SK-N-SH (cell line): ENCODE measurements around the gene GGA3. TPM values are rescaled to one million over a fixed set of nuclear protein-coding genes. Genes with fewer than 3 reads are reported as not detected.

Experiments used
- CTCF ChIA-PET: fragments of 300-600, 350-600 bp; formaldehyde crosslinking; extraction: SDS; loops from one replicate; lab custom pipeline; 2021; lab: Yijun Ruan, JAX
- POLR2A ChIA-PET: fragments of 350-600 bp; sonication (Branson Sonifier 250); formaldehyde crosslinking; extraction: SDS; loops from one replicate; lab custom pipeline; 2020; ENCODE audit warnings: antibody characterized with exemption, inconsistent platforms; lab: Yijun Ruan, JAX
- DNase-seq: peaks from one replicate; pipeline ENCODE4 v3.0.0; 2012
- H2AFZ ChIP-seq: fragments of 200-600 bp; sonication (generic); 2 replicates; pipeline ENCODE4 v1.8.1; 2016; ENCODE audit warnings: antibody characterized with exemption, mild to moderate bottlenecking, low read depth
- H3F3A ChIP-seq: fragments of 200-600 bp; sonication (generic); replicated peaks from 2 replicates; pipeline ENCODE3; 2016; ENCODE audit warnings: antibody characterized with exemption, mild to moderate bottlenecking; ENCODE audit not compliant: insufficient read depth
- H3K27ac ChIP-seq, 2 experiments: fragments of 200-500 bp in 1 of 2; fragments of 200-600 bp in 1 of 2; sonication (Bioruptor generic) in 1 of 2; sonication (generic), shearing (Covaris generic) in 1 of 2; 2 replicates each; pipeline versions ENCODE4 v1.5.1 to v1.6.1; 2014 to 2016; ENCODE audit warnings: low read depth in 2 of 2, inconsistent platforms in 1 of 2, low read length in 1 of 2, mild to moderate bottlenecking in 1 of 2, mixed read lengths in 1 of 2
- H3K27me3 ChIP-seq: fragments of 200-600 bp; sonication (generic), shearing (Covaris generic); 2 replicates; pipeline ENCODE4 v1.6.1; 2016; ENCODE audit warnings: mixed run types; ENCODE audit not compliant: insufficient read depth
- H3K36me3 ChIP-seq, 2 experiments: fragments of 200-500 bp in 1 of 2; fragments of 200-600 bp in 1 of 2; sonication (Bioruptor generic) in 1 of 2; sonication (generic) in 1 of 2; replicated peaks in 1 of 2; 2 replicates each; pipeline versions ENCODE3 to v1.5.1; 2014 to 2016; ENCODE audit warnings: low read length in 1 of 2, mild to moderate bottlenecking in 1 of 2; ENCODE audit not compliant: insufficient read depth in 2 of 2, control insufficient read depth in 1 of 2
- H3K4me1 ChIP-seq, 2 experiments: fragments of 200-500 bp in 1 of 2; fragments of 200-600 bp in 1 of 2; sonication (Bioruptor generic) in 1 of 2; sonication (generic), shearing (Covaris generic) in 1 of 2; 2 replicates each; pipeline versions ENCODE4 v1.5.1 to v1.6.1; 2014 to 2016; ENCODE audit warnings: low read depth in 1 of 2, low read length in 1 of 2, mixed run types in 1 of 2; ENCODE audit not compliant: insufficient read depth in 2 of 2, control insufficient read depth in 1 of 2
- H3K4me2 ChIP-seq: fragments of 200-600 bp; sonication (generic), shearing (Covaris generic); 2 replicates; pipeline ENCODE4 v1.6.1; 2017; ENCODE audit warnings: mixed run types
- H3K4me3 ChIP-seq, 2 experiments: fragments of 200-500 bp in 1 of 2; fragments of 200-600 bp in 1 of 2; sonication (Bioruptor generic) in 1 of 2; sonication (generic), shearing (Covaris generic) in 1 of 2; 2 replicates each; pipeline versions ENCODE4 v1.5.1 to v1.8.1; 2014 to 2016; ENCODE audit warnings: low read depth in 2 of 2, inconsistent platforms in 1 of 2, low read length in 1 of 2, mild to moderate bottlenecking in 1 of 2, mixed read lengths in 1 of 2, moderate library complexity in 1 of 2
- H3K79me2 ChIP-seq: fragments of 200-600 bp; sonication (generic); 2 replicates; pipeline ENCODE4 v1.8.1; 2017; ENCODE audit warnings: mild to moderate bottlenecking; ENCODE audit not compliant: insufficient read depth
- H3K9ac ChIP-seq: fragments of 200-600 bp; sonication (generic); 2 replicates; pipeline ENCODE4 v1.6.1; 2017; ENCODE audit warnings: mixed run types
- H3K9me2 ChIP-seq: fragments of 200-600 bp; sonication (generic); 2 replicates; pipeline ENCODE4 v1.6.1; 2017; ENCODE audit warnings: mixed run types
- H3K9me3 ChIP-seq: fragments of 200-600 bp; sonication (generic); 2 replicates; pipeline ENCODE4 v1.6.1; 2017; ENCODE audit warnings: mixed run types, mild to moderate bottlenecking, moderate library complexity
- H4K20me1 ChIP-seq: fragments of 200-600 bp; sonication (generic); 2 replicates; pipeline ENCODE4 v1.6.1; 2017; ENCODE audit warnings: mild to moderate bottlenecking, mixed run types; ENCODE audit not compliant: insufficient read depth
- CHD2 ChIP-seq: fragments of 150-350 bp; IDR thresholded peaks from 2 replicates; pipeline ENCODE4 v1.6.1; 2018; ENCODE audit warnings: low read length; ENCODE audit not compliant: partially characterized antibody
- CTCF ChIP-seq: fragments of 200-600 bp; sonication (generic); IDR thresholded peaks from 2 replicates; pipeline ENCODE4 v1.6.1; 2017; ENCODE audit warnings: antibody characterized with exemption, mild to moderate bottlenecking, moderate library complexity
- ELF1 ChIP-seq: IDR thresholded peaks from 2 replicates; pipeline ENCODE4 v1.4.0; 2012
- FOSL2 ChIP-seq: IDR thresholded peaks from 2 replicates; pipeline ENCODE4 v1.4.0; 2012; ENCODE audit warnings: low read depth, mild to moderate bottlenecking, moderate library complexity, borderline replicate concordance
- FOXJ3 ChIP-seq: sonication (generic); formaldehyde crosslinking; IDR thresholded peaks from 2 replicates; pipeline ENCODE4 v1.5.1; 2020; ENCODE audit warnings: mild to moderate bottlenecking, missing genetic modification reagents
- JUND ChIP-seq: IDR thresholded peaks from 2 replicates; pipeline ENCODE4 v1.4.0; 2012
- MEF2A ChIP-seq: IDR thresholded peaks from 2 replicates; pipeline ENCODE4 v1.4.0; 2012; ENCODE audit warnings: low read depth, borderline replicate concordance
- MXI1 ChIP-seq: IDR thresholded peaks from 2 replicates; pipeline ENCODE4 v1.6.1; 2012; ENCODE audit warnings: mild to moderate bottlenecking, low read depth, low read length, improper control_type of control experiment
- NFIC ChIP-seq: IDR thresholded peaks from 2 replicates; pipeline ENCODE4 v1.4.0; 2012; ENCODE audit warnings: borderline replicate concordance
- NRF1 ChIP-seq: IDR thresholded peaks from 2 replicates; pipeline ENCODE4 v1.6.1; 2012; ENCODE audit warnings: low read depth, mild to moderate bottlenecking, low read length
- SIN3A ChIP-seq: IDR thresholded peaks from 2 replicates; pipeline ENCODE4 v1.6.1; 2012; ENCODE audit warnings: low read depth, mild to moderate bottlenecking, low read length, moderate library complexity, borderline replicate concordance
- SMC3 ChIP-seq: IDR thresholded peaks from 2 replicates; pipeline ENCODE4 v1.6.1; 2012; ENCODE audit warnings: low read depth, low read length, improper control_type of control experiment
- TEAD4 ChIP-seq: IDR thresholded peaks from 2 replicates; pipeline ENCODE4 v1.4.0; 2012; ENCODE audit warnings: mild to moderate bottlenecking, borderline replicate concordance; ENCODE audit not compliant: insufficient read depth
- WGBS: methylation state at CpG from one replicate; pipeline ENCODE4 v1.1.6; 2017; ENCODE audit warnings: low lambda C conversion rate; 5-methylcytosine and 5-hydroxymethylcytosine counted together
- polyA plus RNA-seq, 3 experiments: library from polyadenylated mRNA; depleted of rRNA; stranded (reverse); fragments of >200 nt; gene quantifications; 2 replicates each; pipeline ENCODE4 v1.2.3, GENCODE V29; 2012
- TF ChIP-seq, protein P1 (sequence below): fragments of 150-350 bp; IDR thresholded peaks from 2 replicates; pipeline ENCODE4 v1.6.1; 2016; ENCODE audit warnings: mild to moderate bottlenecking, low read depth, low read length

GGA3 gene
- polyA plus RNA-seq, 1 of the 3 experiments (the other 2 are of a cell fraction), result 42.5 TPM

DNA sequence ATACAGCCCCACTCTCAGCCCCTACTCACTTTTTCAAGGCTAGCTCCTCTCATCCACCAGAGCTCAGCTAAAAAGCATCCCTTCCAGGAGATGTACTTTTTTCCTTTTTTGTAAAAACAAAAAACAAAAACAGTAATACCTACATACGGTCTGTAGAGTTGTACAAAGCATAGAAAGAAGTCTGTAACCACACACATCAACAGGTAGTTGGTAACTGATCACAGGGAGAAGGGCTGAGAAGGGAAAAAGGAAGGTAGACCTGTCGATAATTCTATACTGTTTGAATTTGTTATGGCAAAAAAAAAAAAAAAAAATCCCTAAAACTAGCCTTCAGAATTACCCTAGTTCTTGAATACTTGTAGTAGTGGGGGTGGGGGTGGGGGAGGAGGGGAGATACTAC is 27.0 kb upstream of the GGA3 start:
- H3K9me2 ChIP-seq, result no peaks in the 10 kb centered on the region
- H3K27me3 ChIP-seq, result no peaks in the 10 kb centered on the region
- no peaks in the 10 kb centered on the region for H3K9me3 ChIP-seq
- no peak overlapping the region; the same call in 1 of the 2 replicates for H2AFZ ChIP-seq
- H3K4me1 ChIP-seq, result peaks cover 4 to 5% of the 10 kb centered on the region in 2 experiments; a peak in 2 of 4 replicates
- H3K4me3 ChIP-seq, result peak overlapping the region; percentile 68 to 80
- H3K36me3 ChIP-seq, result peaks cover 0 to 4% of the 10 kb centered on the region in 2 experiments
- H3F3A ChIP-seq, result peaks cover 4% of the 10 kb centered on the region
- CTCF ChIA-PET, result interaction anchor here (1.1 to 7.3 kb wide), 9 partner anchors 10 to 124 kb away, joined by 3 to 83 read pairs (median 8); partner anchors contain the start of genes GGA3, MIF4GD and MRPS7
- H3K27ac ChIP-seq, result no peak overlapping the region
- DNase-seq, result no peak
- WGBS, result 28% methylated on average over 2 of the region's 2 CpGs
- TF ChIP-seq ELF1 (no peak), FOSL2 (no peak), NFIC (no peak), CHD2 (no peak), TEAD4 (no peak), CTCF (no peak), NRF1 (no peak), MEF2A (no peak)
- TF ChIP-seq, protein P1, sequence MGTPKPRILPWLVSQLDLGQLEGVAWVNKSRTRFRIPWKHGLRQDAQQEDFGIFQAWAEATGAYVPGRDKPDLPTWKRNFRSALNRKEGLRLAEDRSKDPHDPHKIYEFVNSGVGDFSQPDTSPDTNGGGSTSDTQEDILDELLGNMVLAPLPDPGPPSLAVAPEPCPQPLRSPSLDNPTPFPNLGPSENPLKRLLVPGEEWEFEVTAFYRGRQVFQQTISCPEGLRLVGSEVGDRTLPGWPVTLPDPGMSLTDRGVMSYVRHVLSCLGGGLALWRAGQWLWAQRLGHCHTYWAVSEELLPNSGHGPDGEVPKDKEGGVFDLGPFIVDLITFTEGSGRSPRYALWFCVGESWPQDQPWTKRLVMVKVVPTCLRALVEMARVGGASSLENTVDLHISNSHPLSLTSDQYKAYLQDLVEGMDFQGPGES, result no peak
- no peaks in the 10 kb centered on the region for H4K20me1 ChIP-seq
- POLR2A ChIA-PET, result interaction anchor here (1.3 to 2.8 kb wide), 3 partner anchors 15 to 117 kb away, joined by 5 to 36 read pairs (median 29); partner anchors contain the start of genes GRB2 and MIF4GD
- peak overlapping the region; percentile 62; the same call in 1 of the 2 replicates for H3K9ac ChIP-seq
- H3K79me2 ChIP-seq, result no peaks in the 10 kb centered on the region
- peak overlapping the region; percentile 87 for H3K4me2 ChIP-seq

- Histone ChIP-seq H3K4me2 (no peak overlapping the region), H4K20me1 (no peaks in the 10 kb centered on the region), H3K79me2 (no peaks in the 10 kb centered on the region), H3K9me3 (no peaks in the 10 kb centered on the region), H3F3A (peaks cover 4% of the 10 kb centered on the region), H3K36me3 (peaks cover 0 to 4% of the 10 kb centered on the region in 2 experiments), H3K27ac (no peak overlapping the region), H3K4me3 (no peak overlapping the region), H3K27me3 (no peaks in the 10 kb centered on the region), H3K9ac (no peak overlapping the region), H2AFZ (no peak overlapping the region), H3K9me2 (no peaks in the 10 kb centered on the region), H3K4me1 (peaks cover 4 to 5% of the 10 kb centered on the region in 2 experiments; a peak in 2 of 4 replicates)
- POLR2A ChIA-PET, result no interaction called here
- WGBS, result 86% methylated on average over 9 of the region's 9 CpGs
- TF ChIP-seq JUND, result no peak
- no peak for TF ChIP-seq FOXJ3 (CRISPR knock-in tag)
- no peak for TF ChIP-seq MXI1
- TF ChIP-seq SIN3A, result no peak
- TF ChIP-seq SMC3, result no peak
- TF ChIP-seq MEF2A, result no peak
- TF ChIP-seq FOSL2, result no peak
- no peak for DNase-seq
- CTCF ChIA-PET, result interaction anchor here (1.4 to 8.3 kb wide), 3 partner anchors 14 to 125 kb away, joined by 3 to 98 read pairs (median 34); partner anchors contain the start of gene MIF4GD
Measured at GRCh38 chr17:75287221-75287620, 25.8 kb upstream of the GGA3 start.
